GM20000 (cell line): ENCODE results near the gene BBS5.

Experiments used
- DNase-seq: peaks from one replicate; pipeline ENCODE4 v3.0.0; 2012; ENCODE audit warnings: low spot score
- CTCF ChIP-seq: IDR thresholded peaks from 2 replicates; pipeline ENCODE4 v1.5.1; 2012; ENCODE audit warnings: mild to moderate bottlenecking, control low read depth; ENCODE audit errors: extremely low read depth, missing control alignments

BBS5 gene

GRCh38 chr2:169486487-169486886 lies 7.2 kb downstream of the BBS5 start:
- no peak for DNase-seq
- TF ChIP-seq CTCF, result no peak

GRCh38 chr2:169490834-169491233 lies 11.5 kb downstream of the BBS5 start:
- TF ChIP-seq CTCF, result no peak
- no peak for DNase-seq

GRCh38 chr2:169491378-169491777 lies 12.1 kb downstream of the BBS5 start:
- no peak for DNase-seq
- TF ChIP-seq CTCF, result no peak

GRCh38 chr2:169493360-169493759 lies 14.1 kb downstream of the BBS5 start:
- DNase-seq, result no peak
- TF ChIP-seq CTCF, result no peak

- TF ChIP-seq CTCF, result no peak
- DNase-seq, result no peak
Observed at GRCh38 chr2:169495310-169495928, 16.1 kb downstream of the BBS5 start.

- TF ChIP-seq CTCF, result no peak
- no peak for DNase-seq
Observed at GRCh38 chr2:169504651-169505050, 25.4 kb downstream of the BBS5 start.

- DNase-seq, result peak; percentile 30
- TF ChIP-seq CTCF, result no peak
Observed at GRCh38 chr2:169507698-169508097, 28.4 kb downstream of the BBS5 start.
